Activated T-cell treated with anti-CD3 and anti-CD28 coated beads for 1 hour (primary cell): ENCODE measurements around the gene PLXNA2.

ENCODE experiments used
- DNase-seq: peaks from one replicate; pipeline ENCODE4 v3.0.0-alpha.2; 2020; ENCODE audit warnings: low read depth

PLXNA2 gene

GRCh38 chr1:208139434-208140045 is 104.6 kb downstream of the PLXNA2 start:
- DNase-seq = no peak

GRCh38 chr1:208137193-208137592 is 107.0 kb downstream of the PLXNA2 start:
- no peak for DNase-seq

- no peak for DNase-seq
Observed at GRCh38 chr1:208136459-208137182, 107.6 kb downstream of the PLXNA2 start.

- DNase-seq = no peak
Observed at GRCh38 chr1:208135354-208135753, 108.8 kb downstream of the PLXNA2 start.

GRCh38 chr1:208134491-208134890 is 109.7 kb downstream of the PLXNA2 start:
- no peak for DNase-seq

- no peak for DNase-seq
Observed at GRCh38 chr1:208133355-208133754, 110.8 kb downstream of the PLXNA2 start.

GRCh38 chr1:208132287-208132882 is 111.8 kb downstream of the PLXNA2 start:
- peak; percentile 29 for DNase-seq

GRCh38 chr1:208131621-208132286 is 112.4 kb downstream of the PLXNA2 start:
- DNase-seq = no peak

- no peak for DNase-seq
Observed at GRCh38 chr1:208129487-208129886, 114.7 kb downstream of the PLXNA2 start.

GRCh38 chr1:208129060-208129459 is 115.1 kb downstream of the PLXNA2 start:
- DNase-seq = no peak

GRCh38 chr1:208127792-208128529 is 116.2 kb downstream of the PLXNA2 start:
- DNase-seq = no peak

GRCh38 chr1:208127284-208127683 is 116.9 kb downstream of the PLXNA2 start:
- no peak for DNase-seq

GRCh38 chr1:208126108-208126507 is 118.1 kb downstream of the PLXNA2 start:
- no peak for DNase-seq

- no peak for DNase-seq
Observed at GRCh38 chr1:208122612-208123358, 121.4 kb downstream of the PLXNA2 start.

GRCh38 chr1:208121813-208122364 is 122.3 kb downstream of the PLXNA2 start:
- no peak for DNase-seq

GRCh38 chr1:208120431-208120790 is 123.8 kb downstream of the PLXNA2 start:
- no peak for DNase-seq

- DNase-seq = no peak
Observed at GRCh38 chr1:208118841-208119606, 125.2 kb downstream of the PLXNA2 start.

GRCh38 chr1:208118306-208118705 is 125.9 kb downstream of the PLXNA2 start:
- DNase-seq = no peak

GRCh38 chr1:208117826-208118225 is 126.4 kb downstream of the PLXNA2 start:
- DNase-seq = no peak

- DNase-seq = no peak
Observed at GRCh38 chr1:208117409-208117808, 126.8 kb downstream of the PLXNA2 start.
